WTC11 (cell line): ENCODE measurements around the gene STRADB. TPM values are rescaled to one million over a fixed set of nuclear protein-coding genes. Genes with fewer than 3 reads are reported as not detected.

ENCODE experiments used
- ATAC-seq: fragments of 200-7000 bp; cut with Tn5 transposase; 2 replicates; pipeline ENCODE4 v1.10.0; 2021; ENCODE audit warnings: mild to moderate bottlenecking, moderate library complexity
- CTCF ChIA-PET: fragments of 300-600 bp; sonication (Branson Sonifier 250); formaldehyde crosslinking; loops from one replicate; lab custom pipeline; 2021; ENCODE audit warnings: antibody characterized with exemption; lab: Charles Lee
- POLR2A ChIA-PET: fragments of 350-600 bp; sonication (Branson Sonifier 250); formaldehyde crosslinking; loops from one replicate; lab custom pipeline; 2021; ENCODE audit warnings: antibody characterized with exemption; lab: Charles Lee
- DNase-seq: peaks from one replicate; pipeline ENCODE4 v3.0.0; 2021; ENCODE audit warnings: low spot score
- H3K27ac Mint-ChIP-seq: 2 replicates; pipeline ENCODE4 v1.8.0; 2021; ENCODE audit warnings: mixed read lengths
- H3K27me3 Mint-ChIP-seq: 2 replicates; pipeline ENCODE4 v1.8.0; 2021; ENCODE audit warnings: low read depth, mild to moderate bottlenecking, moderate library complexity, mixed read lengths
- H3K36me3 Mint-ChIP-seq: 2 replicates; pipeline ENCODE4 v1.8.0; 2021; ENCODE audit warnings: mixed read lengths
- H3K4me1 Mint-ChIP-seq: 2 replicates; pipeline ENCODE4 v1.8.0; 2022; ENCODE audit warnings: mixed read lengths
- H3K4me3 Mint-ChIP-seq: 2 replicates; pipeline ENCODE4 v1.8.0; 2021; ENCODE audit warnings: mild to moderate bottlenecking, moderate library complexity, mixed read lengths
- H3K9me3 Mint-ChIP-seq: 2 replicates; pipeline ENCODE4 v1.8.0; 2021; ENCODE audit warnings: mixed read lengths
- FOXP1 ChIP-seq: sonication (generic); formaldehyde crosslinking; IDR thresholded peaks from 2 replicates; pipeline ENCODE4 v1.8.0; 2022; ENCODE audit warnings: missing genetic modification reagents, mild to moderate bottlenecking, moderate library complexity, borderline replicate concordance
- GABPB1 ChIP-seq: sonication (generic); formaldehyde crosslinking; IDR thresholded peaks from 2 replicates; pipeline ENCODE4 v1.8.1; 2023; ENCODE audit warnings: mild to moderate bottlenecking, missing genetic modification reagents
- HMGA2 ChIP-seq: fragments of 250-450 bp; sonication (Bioruptor Pico); IDR thresholded peaks from 2 replicates; pipeline ENCODE4 v1.4.0; 2021; ENCODE audit warnings: mild to moderate bottlenecking, moderate library complexity
- MYBL2 ChIP-seq: sonication (generic); formaldehyde crosslinking; IDR thresholded peaks from 2 replicates; pipeline ENCODE4 v1.8.1; 2023; ENCODE audit warnings: mild to moderate bottlenecking, moderate library complexity, missing genetic modification reagents
- NFE2L1 ChIP-seq: sonication (generic); formaldehyde crosslinking; IDR thresholded peaks from 2 replicates; pipeline ENCODE4 v1.8.1; 2023; ENCODE audit warnings: missing genetic modification reagents
- NR1H2 ChIP-seq: sonication (generic); formaldehyde crosslinking; IDR thresholded peaks from 2 replicates; pipeline ENCODE4 v1.9.0; 2021; ENCODE audit warnings: mild to moderate bottlenecking, moderate library complexity, missing genetic modification reagents
- OVOL2 ChIP-seq: fragments of 250-450 bp; sonication (Bioruptor Pico); IDR thresholded peaks from 2 replicates; pipeline ENCODE4 v1.9.0; 2021; ENCODE audit warnings: mild to moderate bottlenecking, borderline replicate concordance
- SP1 ChIP-seq: sonication (generic); formaldehyde crosslinking; conservative IDR thresholded peaks from 2 replicates; pipeline ENCODE4 v1.8.1; 2022; ENCODE audit warnings: missing genetic modification reagents
- TCF7 ChIP-seq: sonication (generic); formaldehyde crosslinking; IDR thresholded peaks from 2 replicates; pipeline ENCODE4 v1.8.0; 2022; ENCODE audit warnings: mild to moderate bottlenecking, low read depth, missing genetic modification reagents, moderate library complexity
- ZNF219 ChIP-seq: sonication (generic); formaldehyde crosslinking; IDR thresholded peaks from 2 replicates; pipeline ENCODE4 v1.8.0; 2023; ENCODE audit warnings: missing genetic modification reagents, mild to moderate bottlenecking, borderline replicate concordance
- ZNF263 ChIP-seq: sonication (generic); formaldehyde crosslinking; IDR thresholded peaks from 2 replicates; pipeline ENCODE4 v1.8.1; 2022; ENCODE audit warnings: low read depth, mild to moderate bottlenecking, moderate library complexity, missing genetic modification reagents
- ZNF396 ChIP-seq: fragments of 250-450 bp; sonication (Bioruptor Pico); IDR thresholded peaks from 2 replicates; pipeline ENCODE4 v1.8.0; 2021; ENCODE audit warnings: mild to moderate bottlenecking, moderate library complexity, borderline replicate concordance
- total RNA-seq: library from RNA; stranded (reverse); gene quantifications from 3 replicates; pipeline ENCODE4 v1.2.3, GENCODE V29; 2021
- TF ChIP-seq, protein P1 (sequence below): sonication (generic); formaldehyde crosslinking; IDR thresholded peaks from 2 replicates; pipeline ENCODE4 v1.8.0; 2022; ENCODE audit warnings: mild to moderate bottlenecking, missing genetic modification reagents
- TF ChIP-seq, protein P2 (sequence below): sonication (generic); formaldehyde crosslinking; IDR thresholded peaks from 2 replicates; pipeline ENCODE4 v1.8.0; 2022; ENCODE audit warnings: missing genetic modification reagents
- TF ChIP-seq, protein P3 (sequence below): sonication (generic); formaldehyde crosslinking; IDR thresholded peaks from 2 replicates; pipeline ENCODE4 v1.8.0; 2023; ENCODE audit warnings: missing genetic modification reagents, mild to moderate bottlenecking, borderline replicate concordance
- TF ChIP-seq, protein P4 (sequence below): fragments of 250-450 bp; sonication (Bioruptor Pico); IDR thresholded peaks from 2 replicates; pipeline ENCODE4 v1.9.0; 2021; ENCODE audit warnings: mild to moderate bottlenecking

Gene STRADB
- total RNA-seq, 1 experiment from 2014 or later, result 36.7 TPM

DNA sequence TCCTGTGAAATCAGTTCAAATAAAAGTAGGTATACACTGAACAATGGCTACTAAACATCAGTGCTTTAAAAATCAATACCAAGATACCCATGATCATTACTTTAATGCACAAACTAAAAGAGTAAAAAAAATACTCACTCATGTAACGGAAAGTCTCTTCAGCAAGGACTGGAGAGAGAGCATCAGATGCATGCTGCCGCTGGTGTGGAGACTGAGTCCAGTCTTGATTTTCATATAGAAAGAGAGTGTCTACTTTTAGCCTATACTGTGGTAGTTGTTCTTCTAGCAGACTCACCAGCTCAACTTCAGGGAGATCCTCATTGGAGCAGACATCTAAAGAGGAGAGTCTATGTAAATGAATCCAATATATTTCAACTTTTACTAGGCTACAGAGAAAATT lies 44.3 kb upstream of the STRADB start:
- Mint-ChIP-seq H3K9me3 (no peaks in the 10 kb centered on the region), H3K27ac (peak overlapping the region; percentile 17; the same call in 1 of the 2 replicates)
- no peak for ATAC-seq
- TF ChIP-seq ZNF263 (CRISPR knock-in tag) (no peak), ZNF219 (CRISPR knock-in tag) (no peak), HMGA2 (CRISPR knock-in tag) (no peak), OVOL2 (CRISPR knock-in tag) (no peak), MYBL2 (CRISPR knock-in tag) (no peak)
- TF ChIP-seq, protein P1, sequence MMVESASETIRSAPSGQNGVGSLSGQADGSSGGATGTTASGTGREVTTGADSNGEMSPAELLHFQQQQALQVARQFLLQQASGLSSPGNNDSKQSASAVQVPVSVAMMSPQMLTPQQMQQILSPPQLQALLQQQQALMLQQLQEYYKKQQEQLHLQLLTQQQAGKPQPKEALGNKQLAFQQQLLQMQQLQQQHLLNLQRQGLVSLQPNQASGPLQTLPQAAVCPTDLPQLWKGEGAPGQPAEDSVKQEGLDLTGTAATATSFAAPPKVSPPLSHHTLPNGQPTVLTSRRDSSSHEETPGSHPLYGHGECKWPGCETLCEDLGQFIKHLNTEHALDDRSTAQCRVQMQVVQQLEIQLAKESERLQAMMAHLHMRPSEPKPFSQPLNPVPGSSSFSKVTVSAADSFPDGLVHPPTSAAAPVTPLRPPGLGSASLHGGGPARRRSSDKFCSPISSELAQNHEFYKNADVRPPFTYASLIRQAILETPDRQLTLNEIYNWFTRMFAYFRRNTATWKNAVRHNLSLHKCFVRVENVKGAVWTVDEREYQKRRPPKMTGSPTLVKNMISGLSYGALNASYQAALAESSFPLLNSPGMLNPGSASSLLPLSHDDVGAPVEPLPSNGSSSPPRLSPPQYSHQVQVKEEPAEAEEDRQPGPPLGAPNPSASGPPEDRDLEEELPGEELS, result no peak
- TF ChIP-seq, all 79 proteins: peak for 0
- H3K4me1 Mint-ChIP-seq, result no peaks in the 10 kb centered on the region
- H3K4me3 Mint-ChIP-seq, result no peak overlapping the region
- POLR2A ChIA-PET, result no interaction called here
- no peak for DNase-seq
- CTCF ChIA-PET, result no interaction called here
- no peaks in the 10 kb centered on the region for H3K36me3 Mint-ChIP-seq
- H3K27me3 Mint-ChIP-seq, result no peaks in the 10 kb centered on the region

DNA sequence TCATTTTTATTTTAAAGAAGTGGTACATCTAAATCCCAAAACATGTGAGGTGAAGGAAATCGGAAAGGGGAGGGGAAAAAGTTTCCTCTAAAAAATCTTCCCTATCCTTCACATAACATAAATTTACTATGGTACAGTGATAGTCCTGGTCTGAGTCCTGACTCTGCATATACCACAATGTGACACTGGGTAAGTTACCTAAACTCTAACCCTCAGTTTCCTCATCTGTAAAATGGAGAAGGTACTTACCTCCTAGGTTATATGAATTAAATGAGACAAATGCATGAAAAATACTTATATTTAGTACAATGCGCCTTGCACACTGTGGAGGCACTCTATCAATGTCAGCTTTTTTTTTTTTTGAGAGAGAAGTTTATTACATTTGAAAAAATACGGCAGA lies 42.6 kb upstream of the STRADB start:
- CTCF ChIA-PET, result no interaction called here

DNA sequence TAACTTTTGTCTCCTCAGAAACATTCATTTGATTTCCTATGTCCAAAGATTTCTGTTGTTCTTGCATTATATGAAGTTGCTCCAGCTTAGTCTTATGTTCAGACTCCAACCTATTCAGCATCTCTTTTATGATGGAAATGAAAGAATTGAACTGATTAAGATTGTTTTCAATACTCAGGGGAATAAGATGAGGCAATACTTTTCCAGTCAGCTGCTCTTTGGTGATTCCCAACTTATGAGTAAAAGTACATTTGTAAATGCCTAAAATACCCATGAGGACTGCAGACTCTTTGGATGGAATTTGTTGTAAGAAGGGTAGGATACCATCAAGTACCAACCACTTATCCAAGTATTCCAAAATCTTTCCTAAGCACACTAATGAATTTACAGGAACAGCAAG lies 40.1 kb upstream of the STRADB start:
- Mint-ChIP-seq H3K9me3 (no peaks in the 10 kb centered on the region), H3K27ac (no peak overlapping the region), H3K4me3 (no peak overlapping the region), H3K27me3 (no peaks in the 10 kb centered on the region), H3K4me1 (no peaks in the 10 kb centered on the region), H3K36me3 (no peaks in the 10 kb centered on the region)
- ChIA-PET CTCF (no interaction called here), POLR2A (no interaction called here)
- ATAC-seq (no peak), DNase-seq (no peak)
- TF ChIP-seq NFE2L1 (CRISPR knock-in tag) (no peak), TCF7 (CRISPR knock-in tag) (no peak), FOXP1 (CRISPR knock-in tag) (no peak), NR1H2 (CRISPR knock-in tag) (no peak), GABPB1 (CRISPR knock-in tag) (no peak), SP1 (no peak)
- TF ChIP-seq, protein P2, sequence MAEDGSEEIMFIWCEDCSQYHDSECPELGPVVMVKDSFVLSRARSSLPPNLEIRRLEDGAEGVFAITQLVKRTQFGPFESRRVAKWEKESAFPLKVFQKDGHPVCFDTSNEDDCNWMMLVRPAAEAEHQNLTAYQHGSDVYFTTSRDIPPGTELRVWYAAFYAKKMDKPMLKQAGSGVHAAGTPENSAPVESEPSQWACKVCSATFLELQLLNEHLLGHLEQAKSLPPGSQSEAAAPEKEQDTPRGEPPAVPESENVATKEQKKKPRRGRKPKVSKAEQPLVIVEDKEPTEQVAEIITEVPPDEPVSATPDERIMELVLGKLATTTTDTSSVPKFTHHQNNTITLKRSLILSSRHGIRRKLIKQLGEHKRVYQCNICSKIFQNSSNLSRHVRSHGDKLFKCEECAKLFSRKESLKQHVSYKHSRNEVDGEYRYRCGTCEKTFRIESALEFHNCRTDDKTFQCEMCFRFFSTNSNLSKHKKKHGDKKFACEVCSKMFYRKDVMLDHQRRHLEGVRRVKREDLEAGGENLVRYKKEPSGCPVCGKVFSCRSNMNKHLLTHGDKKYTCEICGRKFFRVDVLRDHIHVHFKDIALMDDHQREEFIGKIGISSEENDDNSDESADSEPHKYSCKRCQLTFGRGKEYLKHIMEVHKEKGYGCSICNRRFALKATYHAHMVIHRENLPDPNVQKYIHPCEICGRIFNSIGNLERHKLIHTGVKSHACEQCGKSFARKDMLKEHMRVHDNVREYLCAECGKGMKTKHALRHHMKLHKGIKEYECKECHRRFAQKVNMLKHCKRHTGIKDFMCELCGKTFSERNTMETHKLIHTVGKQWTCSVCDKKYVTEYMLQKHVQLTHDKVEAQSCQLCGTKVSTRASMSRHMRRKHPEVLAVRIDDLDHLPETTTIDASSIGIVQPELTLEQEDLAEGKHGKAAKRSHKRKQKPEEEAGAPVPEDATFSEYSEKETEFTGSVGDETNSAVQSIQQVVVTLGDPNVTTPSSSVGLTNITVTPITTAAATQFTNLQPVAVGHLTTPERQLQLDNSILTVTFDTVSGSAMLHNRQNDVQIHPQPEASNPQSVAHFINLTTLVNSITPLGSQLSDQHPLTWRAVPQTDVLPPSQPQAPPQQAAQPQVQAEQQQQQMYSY (CRISPR knock-in tag), result no peak
- TF ChIP-seq, protein P3, sequence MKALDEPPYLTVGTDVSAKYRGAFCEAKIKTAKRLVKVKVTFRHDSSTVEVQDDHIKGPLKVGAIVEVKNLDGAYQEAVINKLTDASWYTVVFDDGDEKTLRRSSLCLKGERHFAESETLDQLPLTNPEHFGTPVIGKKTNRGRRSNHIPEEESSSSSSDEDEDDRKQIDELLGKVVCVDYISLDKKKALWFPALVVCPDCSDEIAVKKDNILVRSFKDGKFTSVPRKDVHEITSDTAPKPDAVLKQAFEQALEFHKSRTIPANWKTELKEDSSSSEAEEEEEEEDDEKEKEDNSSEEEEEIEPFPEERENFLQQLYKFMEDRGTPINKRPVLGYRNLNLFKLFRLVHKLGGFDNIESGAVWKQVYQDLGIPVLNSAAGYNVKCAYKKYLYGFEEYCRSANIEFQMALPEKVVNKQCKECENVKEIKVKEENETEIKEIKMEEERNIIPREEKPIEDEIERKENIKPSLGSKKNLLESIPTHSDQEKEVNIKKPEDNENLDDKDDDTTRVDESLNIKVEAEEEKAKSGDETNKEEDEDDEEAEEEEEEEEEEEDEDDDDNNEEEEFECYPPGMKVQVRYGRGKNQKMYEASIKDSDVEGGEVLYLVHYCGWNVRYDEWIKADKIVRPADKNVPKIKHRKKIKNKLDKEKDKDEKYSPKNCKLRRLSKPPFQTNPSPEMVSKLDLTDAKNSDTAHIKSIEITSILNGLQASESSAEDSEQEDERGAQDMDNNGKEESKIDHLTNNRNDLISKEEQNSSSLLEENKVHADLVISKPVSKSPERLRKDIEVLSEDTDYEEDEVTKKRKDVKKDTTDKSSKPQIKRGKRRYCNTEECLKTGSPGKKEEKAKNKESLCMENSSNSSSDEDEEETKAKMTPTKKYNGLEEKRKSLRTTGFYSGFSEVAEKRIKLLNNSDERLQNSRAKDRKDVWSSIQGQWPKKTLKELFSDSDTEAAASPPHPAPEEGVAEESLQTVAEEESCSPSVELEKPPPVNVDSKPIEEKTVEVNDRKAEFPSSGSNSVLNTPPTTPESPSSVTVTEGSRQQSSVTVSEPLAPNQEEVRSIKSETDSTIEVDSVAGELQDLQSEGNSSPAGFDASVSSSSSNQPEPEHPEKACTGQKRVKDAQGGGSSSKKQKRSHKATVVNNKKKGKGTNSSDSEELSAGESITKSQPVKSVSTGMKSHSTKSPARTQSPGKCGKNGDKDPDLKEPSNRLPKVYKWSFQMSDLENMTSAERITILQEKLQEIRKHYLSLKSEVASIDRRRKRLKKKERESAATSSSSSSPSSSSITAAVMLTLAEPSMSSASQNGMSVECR (CRISPR knock-in tag), result no peak
- TF ChIP-seq, protein P4, sequence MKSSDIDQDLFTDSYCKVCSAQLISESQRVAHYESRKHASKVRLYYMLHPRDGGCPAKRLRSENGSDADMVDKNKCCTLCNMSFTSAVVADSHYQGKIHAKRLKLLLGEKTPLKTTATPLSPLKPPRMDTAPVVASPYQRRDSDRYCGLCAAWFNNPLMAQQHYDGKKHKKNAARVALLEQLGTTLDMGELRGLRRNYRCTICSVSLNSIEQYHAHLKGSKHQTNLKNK (CRISPR knock-in tag), result no peak

More for the DNA sequence above, 42.6 kb upstream of the STRADB start:
- Mint-ChIP-seq H3K27me3 (no peaks in the 10 kb centered on the region), H3K27ac (no peak overlapping the region), H3K4me3 (no peak overlapping the region), H3K36me3 (no peaks in the 10 kb centered on the region), H3K9me3 (no peaks in the 10 kb centered on the region), H3K4me1 (no peaks in the 10 kb centered on the region)
- TF ChIP-seq ZNF396 (CRISPR knock-in tag), result no peak
- TF ChIP-seq, protein P1, result no peak
- ATAC-seq (no peak), DNase-seq (no peak)
- POLR2A ChIA-PET, result no interaction called here
